ENCODE measurements around the gene ZFAND3.

The ZFAND3 gene, protein sequence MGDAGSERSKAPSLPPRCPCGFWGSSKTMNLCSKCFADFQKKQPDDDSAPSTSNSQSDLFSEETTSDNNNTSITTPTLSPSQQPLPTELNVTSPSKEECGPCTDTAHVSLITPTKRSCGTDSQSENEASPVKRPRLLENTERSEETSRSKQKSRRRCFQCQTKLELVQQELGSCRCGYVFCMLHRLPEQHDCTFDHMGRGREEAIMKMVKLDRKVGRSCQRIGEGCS

DNA sequence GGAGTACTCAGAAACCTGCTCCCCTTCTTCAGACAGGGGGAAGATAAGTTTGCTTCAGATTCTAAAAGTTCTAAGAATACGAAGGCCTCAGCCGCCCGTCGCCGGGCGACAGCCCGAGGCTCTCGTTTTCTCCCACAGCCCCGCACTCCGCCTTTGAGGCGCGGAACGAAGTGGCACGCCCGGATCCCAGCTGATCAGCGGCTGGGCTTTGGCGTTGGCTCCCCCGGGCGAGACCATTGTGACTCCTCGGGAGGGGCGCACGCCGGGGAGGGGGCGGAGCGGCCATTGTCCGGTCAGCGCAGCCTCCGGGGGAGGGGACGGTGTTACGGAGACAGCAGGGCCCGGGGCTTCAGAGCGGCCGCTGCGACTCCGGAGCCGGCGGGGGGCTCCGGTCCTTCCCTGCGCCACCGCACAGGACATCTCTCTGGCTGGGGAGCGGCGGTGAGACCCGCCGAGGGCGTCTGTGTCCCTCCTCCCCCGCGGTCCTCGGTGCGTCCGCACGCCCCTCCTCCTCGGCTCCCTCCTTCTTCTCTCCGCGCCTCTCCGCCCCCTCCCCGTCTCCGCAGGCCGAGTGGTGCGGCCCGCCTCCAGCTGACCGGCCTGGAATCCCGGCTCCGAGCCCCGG lies at the start of gene ZFAND3:
Gene ZFAND3, plus strand, starts transcription at position 551 of the 625 bp plus-strand sequence. CDS start 219 bp downstream, outside the sequence.
- peak; percentile 95 for DNase-seq

DNA sequence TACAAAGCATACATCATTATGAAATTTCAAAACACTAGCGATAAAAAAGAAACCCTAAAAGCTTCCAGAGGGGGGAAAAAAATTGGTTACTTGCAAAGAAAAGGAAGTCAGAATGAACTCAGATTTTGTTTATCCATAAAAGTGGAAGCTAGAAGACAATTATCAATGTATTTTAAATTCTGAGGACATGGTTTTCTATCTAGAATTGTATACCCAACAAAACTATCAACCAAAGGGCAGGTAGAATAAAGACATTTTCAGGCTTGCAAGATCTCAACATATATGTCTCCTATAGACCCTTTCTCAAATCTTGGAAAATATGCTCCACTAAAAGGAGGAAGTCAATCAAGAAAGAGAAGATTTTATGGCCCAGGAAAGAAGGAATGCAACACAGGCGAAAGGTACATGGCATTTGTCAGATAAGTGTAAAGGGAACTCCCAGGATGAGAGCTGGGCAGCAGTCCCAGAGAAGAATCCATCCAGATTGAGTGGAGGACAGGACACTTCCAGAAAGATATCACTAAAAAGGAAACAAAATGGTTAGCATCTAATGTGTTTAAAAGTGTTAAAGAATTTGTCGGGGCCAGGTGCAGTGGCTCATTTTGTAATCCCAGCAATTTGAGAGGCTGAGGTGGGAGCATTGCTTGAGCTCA lies 45.4 kb upstream of the ZFAND3 start:
- DNase-seq: no peak

DNA sequence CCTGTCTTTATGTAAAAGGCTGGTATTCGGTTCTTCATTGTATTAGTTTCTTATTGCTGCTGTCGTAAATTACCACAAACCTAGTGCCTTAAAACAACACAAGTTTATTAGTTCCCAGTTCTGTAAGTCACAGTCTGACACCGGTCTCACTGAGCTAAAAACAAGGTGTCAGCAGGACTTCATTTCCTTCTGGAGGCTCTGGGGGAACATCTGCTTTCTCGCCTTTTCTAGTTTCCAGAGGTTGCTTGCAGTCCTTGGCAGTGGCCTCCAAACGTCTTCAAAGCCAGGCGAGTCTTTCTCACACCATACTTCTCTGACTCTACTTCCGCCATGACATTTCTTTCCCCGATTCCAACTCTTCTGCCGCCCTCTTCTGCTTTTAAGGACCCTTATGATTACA lies 43.0 kb upstream of the ZFAND3 start:
- no peak for DNase-seq

DNA sequence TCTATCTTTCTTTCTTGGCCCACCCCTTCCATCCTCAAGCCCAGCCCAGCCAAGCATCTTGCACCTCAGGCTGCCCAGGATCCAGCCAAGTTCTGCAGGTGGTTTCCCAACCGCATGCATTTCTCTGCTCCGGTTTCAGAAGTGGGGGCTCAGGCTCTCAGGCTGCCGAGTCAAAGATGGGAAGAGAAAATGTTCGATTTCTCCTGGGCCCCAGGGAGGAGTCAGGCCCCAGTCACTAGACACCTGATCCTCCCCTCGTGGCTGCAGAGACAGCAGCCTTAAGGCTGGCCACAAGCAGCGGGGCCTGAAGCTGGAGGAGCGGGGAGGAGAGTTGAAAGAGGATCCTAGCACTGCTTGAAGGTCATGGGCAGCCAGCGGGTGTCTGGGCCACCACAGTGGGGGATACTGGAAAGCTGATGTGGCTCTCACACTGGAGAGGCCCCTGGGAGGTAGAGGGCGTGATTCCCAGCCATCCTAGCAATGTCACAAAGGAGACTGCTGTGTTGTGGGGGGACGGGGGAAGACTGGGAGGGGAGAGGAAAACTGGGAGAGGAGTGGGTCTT lies 42.2 kb upstream of the ZFAND3 start:
- no peak for DNase-seq

DNA sequence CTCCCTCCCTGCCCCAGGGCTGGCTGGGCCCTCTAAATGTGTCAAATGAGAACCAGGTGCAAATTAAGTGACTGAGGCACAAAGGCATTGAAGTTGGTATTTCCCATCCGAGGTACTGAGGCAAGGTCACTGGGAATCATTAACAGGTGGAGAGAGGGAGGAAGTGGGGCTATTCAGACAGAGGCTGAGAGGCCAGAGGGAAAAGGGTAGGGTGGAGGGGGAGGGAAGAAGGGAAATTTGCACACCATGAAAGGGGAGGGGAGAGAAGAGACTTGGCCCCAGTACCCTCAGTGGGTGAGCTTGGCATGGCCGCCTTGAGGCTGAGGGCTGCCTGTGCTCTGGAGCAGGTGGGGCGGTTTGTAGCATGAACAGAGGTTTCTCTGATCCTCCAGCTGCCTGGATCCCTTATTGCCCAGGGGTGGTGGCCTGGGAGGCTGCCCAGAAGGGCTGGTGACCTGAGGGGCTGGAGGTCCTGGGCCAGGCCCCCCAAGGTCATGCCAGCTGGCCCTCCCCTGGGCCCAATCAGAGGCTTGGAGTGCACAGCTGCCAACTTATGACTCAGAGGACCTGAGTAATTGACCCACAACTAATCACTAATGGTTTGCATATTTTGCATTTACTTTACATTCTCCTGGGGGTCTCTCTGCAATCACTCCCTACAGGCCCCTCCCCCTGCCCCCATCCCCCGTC lies 40.3 kb upstream of the ZFAND3 start:
- DNase-seq: no peak

DNA sequence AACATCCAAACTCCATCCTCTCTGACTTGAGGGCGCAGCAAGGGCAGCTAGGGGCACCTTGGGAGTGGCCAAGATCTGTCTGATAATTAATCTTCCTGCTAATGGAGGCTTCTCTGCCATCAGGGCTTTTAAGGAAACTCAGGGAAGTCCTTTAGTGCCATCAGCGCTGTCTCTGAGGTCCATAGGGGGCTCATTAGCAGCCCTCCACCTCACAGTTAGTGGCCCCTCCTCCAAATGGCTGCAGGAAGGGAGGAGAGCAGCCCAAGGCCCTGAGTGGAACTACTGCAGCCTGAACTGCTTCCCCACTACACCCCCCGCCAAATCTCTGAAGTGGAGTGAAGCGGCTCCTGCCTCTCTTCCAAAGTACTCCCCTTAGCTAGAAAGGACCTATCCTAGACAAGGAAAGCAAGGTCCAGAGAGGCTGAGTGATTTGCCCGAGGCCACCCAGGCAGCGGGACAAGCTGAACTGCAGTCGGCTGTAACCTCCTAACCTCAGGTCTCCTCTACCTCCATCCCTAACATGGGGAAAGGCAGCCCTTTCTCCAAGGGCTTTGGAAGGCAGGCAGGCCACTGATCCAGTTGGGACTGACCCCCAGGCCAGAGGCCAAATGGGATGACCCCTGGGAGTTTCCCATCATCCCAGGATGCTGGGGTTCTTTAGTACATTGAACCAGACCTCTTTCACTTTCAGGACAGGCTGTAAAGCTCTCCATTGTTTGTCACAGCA lies 39.5 kb upstream of the ZFAND3 start:
- no peak for DNase-seq

DNA sequence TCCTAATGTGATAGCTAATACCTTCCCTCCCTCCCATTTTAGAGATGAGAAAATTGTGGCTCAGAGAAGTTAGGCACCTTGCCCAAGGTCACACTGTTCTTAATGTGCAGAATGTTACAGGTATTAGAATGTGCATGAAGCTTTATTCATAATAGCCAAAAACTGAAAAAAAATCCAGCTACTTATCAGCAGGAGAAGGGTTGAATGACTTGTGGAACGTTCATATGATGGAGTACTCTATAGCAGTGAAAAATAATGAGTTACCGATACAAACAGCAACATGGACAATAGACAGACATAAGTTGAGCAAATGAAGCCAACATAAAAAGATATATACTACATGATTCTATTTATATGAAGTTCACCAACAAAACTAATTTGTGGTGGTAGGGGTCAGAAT lies 37.7 kb upstream of the ZFAND3 start:
- no peak for DNase-seq

DNA sequence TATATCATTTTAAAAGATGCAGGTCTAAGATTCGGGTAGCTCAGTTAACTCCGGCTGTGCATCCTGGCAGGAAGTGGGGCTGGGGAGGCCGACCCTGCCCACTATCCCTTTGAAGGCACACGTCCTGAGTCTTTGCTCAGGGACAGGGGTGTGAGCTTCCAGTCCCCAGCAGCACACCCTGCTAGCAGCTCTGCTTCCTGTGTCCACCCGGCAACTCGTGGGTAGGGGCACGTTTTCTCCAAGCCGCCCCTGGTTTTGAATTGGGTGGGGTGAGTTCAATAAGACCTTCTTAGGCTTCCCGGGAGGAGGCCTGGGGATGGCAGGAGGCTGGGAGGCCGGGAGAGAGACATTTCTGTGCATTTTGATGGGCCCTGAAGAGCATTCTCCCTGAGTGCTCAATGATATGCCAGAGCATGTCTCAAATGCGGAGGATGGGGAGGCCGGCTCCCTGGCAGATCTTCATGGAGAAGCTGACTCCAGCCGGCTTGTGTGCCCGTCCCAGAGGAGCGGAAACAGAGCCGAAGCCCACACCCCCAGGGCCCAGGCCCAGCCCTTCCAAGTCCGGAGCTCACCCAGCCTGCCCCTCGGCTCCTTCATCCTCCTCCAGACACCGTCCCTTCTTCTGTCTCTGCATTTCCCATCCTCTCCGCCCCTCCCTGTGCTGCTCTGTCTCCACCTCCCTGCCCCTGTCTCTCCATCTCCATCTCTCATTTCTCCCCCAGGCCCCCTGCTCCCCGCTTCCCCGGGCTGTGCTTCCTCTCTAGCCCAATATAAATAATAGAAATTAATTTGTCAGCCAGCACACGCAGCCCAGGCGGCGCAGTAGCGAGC lies 36.3 kb upstream of the ZFAND3 start:
- DNase-seq: peak; percentile 71

DNA sequence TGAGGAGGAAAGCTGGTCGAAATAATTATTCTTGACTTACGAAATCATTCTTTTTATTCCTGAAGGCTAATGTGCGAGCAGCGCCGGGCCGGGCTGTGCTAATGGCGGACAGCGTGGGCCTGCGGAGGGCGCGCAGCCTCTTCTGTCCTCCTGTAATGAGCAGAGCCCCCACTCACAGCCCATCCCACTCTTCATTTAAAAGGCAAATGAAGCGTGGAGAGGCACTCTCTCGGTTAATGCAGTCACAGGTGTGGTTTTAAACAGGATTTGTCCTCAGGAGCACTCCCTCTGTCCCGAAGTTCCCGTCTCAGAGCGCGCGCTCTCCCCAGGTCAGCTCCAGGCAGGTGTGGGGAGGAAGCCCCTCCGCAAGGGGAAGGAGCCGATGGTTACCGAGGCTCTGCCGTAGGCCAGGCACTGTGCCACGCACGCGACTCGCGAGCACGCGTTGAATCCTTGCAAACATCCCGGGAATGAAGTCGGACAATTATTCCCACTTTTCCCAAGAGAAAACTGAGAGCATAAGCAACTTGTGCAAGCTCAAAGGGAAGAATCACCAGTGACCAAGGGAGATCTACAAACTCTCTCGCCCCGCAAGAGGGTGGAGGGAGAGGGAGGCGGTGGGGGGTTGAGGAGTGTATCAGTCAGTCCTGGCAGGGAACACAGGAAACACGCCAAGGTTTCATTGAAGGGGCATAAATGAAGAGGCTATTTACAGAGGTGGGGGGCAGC lies 35.5 kb upstream of the ZFAND3 start:
- DNase-seq: peak; percentile 68

DNA sequence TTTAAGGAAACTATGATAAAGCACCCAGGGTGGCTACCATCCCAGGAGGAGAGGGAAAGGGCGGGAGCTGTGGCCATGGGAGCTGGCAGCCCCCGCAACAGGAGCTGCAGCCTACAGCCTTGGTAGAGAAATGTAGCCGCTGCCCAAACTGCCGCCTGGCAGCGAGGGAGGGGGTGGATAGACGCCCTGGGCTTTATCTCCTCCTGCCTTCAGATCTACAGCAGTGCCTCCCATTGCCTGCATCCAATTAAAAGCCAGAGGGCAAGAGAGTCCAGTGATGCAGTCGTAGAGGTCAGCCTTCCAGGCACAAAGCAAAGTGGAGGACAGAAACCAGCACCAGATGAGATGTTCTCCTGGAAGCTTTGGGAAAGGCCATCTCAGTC lies 35.0 kb upstream of the ZFAND3 start:
- DNase-seq: no peak

DNA sequence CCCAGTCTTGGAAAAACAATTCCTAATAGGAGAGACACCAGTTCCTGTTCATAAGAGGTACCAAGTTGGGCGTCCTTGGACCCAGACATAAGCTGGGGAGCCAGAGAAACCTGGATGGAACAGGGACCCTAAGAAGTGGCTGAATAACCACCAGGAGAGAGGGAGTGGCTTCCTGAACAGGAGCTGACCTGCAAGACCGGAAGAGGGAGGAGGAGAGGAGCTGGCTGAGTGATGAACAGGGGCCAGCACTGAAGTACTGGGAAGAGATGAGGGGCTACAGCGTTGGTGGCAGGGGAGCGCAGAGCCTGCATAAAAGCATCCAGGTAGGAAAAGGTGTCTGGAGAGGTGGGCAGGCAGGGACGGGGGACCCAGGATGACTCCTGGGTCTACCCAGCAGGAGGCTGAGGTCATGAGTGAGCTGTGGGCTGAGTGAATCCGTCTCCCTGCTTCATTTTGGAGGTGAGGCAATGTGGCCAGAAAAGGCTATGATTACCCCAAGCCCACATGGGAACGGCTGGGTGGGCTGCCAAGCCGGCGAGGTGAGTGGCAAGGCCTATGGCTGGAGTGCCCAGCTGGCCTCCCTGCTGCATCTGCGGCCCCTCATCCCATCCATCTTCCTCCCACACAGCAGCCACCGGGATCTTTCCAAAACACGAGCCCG lies 34.4 kb upstream of the ZFAND3 start:
- no peak for DNase-seq

DNA sequence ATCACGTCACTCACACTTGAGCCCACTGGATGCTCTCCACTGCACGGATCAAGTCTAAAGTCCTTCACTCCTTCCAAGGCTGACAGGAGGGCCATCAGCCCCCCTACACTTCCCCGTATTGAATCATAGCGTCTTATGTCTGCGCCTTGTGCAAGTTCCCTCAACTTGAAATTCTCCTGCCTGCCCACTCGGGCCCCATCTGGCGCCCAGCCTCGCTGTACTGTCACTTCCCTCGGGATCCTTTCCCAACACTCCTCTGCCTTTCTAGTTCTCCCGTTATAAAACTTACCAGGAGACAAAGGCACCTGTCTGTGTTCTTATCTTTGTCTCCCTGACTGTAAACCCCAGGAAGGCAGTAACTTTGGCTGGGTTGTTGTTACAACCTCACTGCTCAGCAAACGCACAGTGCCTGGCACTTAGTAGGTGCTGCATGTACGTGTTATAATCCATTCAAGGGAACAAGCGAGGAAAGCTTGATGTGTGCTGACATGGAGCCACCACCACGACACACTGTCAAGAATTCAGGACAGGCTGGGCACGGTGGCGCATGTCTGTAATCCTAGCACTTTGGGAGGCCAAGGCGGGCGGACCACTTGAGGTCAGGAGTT lies 33.8 kb upstream of the ZFAND3 start:
- DNase-seq: no peak

DNA sequence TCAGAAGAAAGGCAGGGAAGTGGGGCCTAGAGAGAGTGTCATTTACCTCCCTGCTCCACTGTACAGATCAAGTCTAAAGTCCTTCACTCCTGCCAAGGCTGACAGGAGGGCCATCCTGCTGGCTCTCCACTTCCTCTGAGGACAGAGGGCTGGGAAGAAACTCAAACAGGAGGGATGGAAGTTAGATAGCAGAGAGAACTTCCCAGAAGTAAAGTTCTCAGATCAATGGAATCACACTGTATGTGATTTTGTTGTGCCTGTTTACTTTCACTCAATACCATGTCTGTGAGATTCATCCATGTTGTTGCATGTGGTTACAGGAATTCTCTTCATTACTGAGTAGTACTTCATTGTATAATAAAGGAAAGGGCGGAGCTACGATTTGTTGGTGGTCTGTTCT lies 32.3 kb upstream of the ZFAND3 start:
- no peak for DNase-seq

DNA sequence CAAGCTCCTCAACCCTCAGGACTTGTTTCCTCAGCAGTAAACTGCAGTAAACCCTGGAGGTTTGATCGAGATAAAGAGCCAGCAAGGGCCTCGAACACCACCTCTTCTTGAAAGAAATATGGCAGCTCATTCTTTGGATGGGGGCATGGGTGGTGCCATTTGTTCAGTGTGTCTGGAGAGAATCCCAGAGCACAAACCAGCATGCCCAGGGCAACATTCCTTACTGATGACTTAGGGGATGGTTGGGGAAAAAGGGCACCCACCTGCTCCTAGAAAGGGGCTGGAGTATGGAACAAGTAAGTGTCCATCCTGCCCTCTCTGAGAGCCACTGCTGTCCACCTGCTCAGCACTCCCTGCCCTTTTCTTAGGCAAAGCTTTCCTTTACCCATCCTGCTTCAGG lies 31.3 kb upstream of the ZFAND3 start:
- DNase-seq: no peak

DNA sequence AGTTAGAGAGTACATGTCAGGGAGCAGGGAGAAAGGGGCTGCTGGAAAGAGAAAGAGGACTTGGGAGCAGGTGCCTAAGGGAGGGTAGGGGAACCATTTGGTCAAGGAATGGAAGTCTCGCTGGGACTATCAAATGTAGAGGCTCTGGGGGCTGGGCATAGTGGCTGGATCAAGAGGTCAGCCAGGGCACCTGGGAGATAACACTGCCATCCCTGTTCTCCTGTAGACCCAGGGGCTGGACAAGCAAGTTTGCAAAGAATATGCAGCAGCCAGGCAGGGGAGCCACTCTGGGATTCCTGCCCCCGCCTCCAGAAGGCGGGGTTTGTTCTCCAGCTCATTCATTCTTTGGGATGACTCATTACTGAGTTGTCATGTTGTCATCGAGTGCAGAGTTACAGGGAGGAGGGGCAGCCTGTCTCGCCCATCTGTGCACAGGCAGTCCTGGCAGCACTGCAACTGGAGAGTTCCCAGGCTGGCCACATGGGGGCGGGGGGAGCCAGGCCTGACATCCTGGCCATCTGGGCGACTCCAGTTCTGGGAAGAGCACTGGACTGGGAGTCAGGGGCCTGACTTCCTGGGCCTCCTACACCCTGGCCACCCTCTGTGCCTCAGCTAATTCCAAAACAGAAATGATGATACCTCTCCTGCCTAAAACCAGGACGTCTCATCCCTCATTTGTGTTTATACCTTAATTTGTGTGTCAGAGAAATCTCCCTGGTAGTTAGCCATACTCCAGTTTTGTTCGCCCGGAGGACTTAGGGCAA lies 28.2 kb upstream of the ZFAND3 start:
- DNase-seq: peak; percentile 88

DNA sequence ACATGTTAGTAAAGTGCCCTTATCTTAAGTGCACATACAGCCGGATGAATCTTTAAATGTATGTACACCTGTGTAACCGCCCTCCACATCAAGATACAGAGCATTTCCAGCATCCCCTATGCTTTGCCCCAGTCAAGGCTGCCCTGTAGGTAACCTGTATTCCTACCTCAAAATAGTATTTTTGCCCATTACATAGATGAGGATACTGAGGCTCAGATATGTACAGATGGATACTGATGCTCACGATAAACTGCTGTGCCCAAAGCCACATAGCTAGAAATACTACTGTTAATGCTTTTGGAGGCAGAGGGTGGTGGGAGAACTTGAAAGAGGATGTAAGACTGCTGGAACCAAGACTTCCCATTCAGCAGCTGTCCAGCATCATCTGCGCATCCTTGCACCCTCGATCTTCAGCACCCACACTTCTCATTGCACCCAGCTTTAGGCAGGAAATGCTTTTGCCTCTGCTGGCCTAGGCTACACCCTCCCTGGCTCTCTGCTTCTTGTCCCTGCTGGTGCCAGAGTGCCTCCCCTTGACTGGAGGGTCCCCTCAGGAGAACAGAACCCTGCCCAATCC lies 27.0 kb upstream of the ZFAND3 start:
- DNase-seq: no peak

DNA sequence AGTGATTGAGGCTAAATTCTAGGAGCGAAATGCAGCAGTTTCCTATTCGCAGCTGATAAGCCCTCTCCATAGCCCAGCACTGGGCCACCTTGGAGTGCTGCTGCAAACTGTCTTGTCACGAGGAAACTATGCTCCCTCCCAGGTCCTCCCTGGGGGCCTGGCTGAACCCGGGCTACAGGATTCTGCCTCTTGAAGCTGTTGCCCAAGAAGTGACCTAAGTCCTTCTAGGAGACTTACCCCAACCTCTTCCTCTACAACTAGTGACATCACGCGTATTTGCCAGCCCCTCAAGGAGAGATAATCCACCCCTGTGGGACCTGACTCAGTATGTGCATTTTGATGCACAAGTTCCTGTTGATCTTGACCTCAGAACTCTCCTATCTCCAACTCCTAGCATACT lies 26.5 kb upstream of the ZFAND3 start:
- DNase-seq: no peak

DNA sequence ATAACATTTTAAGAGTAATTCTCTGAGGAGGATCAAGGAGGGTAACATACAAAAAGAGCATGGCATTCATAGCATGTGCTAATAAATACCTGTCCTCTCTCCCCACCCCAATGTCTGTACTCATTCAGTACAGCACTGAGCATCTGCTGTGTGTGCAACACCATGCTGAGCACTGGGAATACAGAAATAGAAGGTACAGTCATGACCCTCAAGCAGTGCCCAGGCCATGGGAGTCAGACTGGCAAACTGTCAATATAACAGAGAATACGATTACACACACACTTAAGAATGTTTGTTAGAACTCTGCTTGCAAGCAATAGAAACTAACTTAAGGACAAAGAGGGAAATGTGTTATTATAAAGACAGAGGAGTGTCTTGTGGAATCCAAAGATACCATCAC lies 24.7 kb upstream of the ZFAND3 start:
- no peak for DNase-seq
